Fibroblast of lung (primary cell): ENCODE results near the gene DRC7. TPM values are rescaled to one million over a fixed set of nuclear protein-coding genes. Genes with fewer than 3 reads are reported as not detected.

Source experiments
- DNase-seq, 2 donors: peaks; one replicate each; pipeline versions ENCODE4 v3.0.0 to v3.0.0-alpha.2; 2010; ENCODE audit warnings: low read depth in 2 of 2
- H2AFZ ChIP-seq: 2 replicates; pipeline ENCODE4 v1.5.1; 2012; ENCODE audit warnings: low read length, control low read depth, inconsistent platforms
- H3K27ac ChIP-seq: 2 replicates; pipeline ENCODE4 v1.5.1; 2011; ENCODE audit warnings: low read length, control low read depth; ENCODE audit not compliant: insufficient read depth
- H3K27me3 ChIP-seq: 2 replicates; pipeline ENCODE4 v1.5.1; 2011; ENCODE audit warnings: mild to moderate bottlenecking, low read length; ENCODE audit not compliant: control insufficient read depth, insufficient read depth
- H3K36me3 ChIP-seq: 2 replicates; pipeline ENCODE4 v1.5.1; 2011; ENCODE audit warnings: low read length; ENCODE audit not compliant: control insufficient read depth, insufficient read depth
- H3K4me1 ChIP-seq: 2 replicates; pipeline ENCODE4 v1.5.1; 2011; ENCODE audit warnings: low read length; ENCODE audit not compliant: control insufficient read depth, insufficient read depth; ENCODE audit errors: extremely low read depth
- H3K4me2 ChIP-seq: 2 replicates; pipeline ENCODE4 v1.5.1; 2011; ENCODE audit warnings: low read length, control low read depth; ENCODE audit not compliant: insufficient read depth; ENCODE audit errors: extremely low read depth
- H3K4me3 ChIP-seq, 4 experiments: fragments of 200-600 bp in 1 of 4; sonication (generic) in 1 of 4; replicated peaks in 1 of 4; 2 replicates each; pipeline ENCODE4 v1.5.1; 2011 to 2016; ENCODE audit warnings: low read length in 4 of 4, low read depth in 3 of 4, mild to moderate bottlenecking in 3 of 4, control low read depth in 2 of 4, inconsistent platforms in 1 of 4, mixed read lengths in 1 of 4; ENCODE audit not compliant: insufficient read depth in 1 of 4; ENCODE audit errors: control extremely low read depth in 1 of 4
- H3K79me2 ChIP-seq: 2 replicates; pipeline ENCODE4 v1.5.1; 2012; ENCODE audit warnings: mild to moderate bottlenecking, low read length, inconsistent platforms; ENCODE audit not compliant: control insufficient read depth, insufficient read depth
- H3K9ac ChIP-seq: 2 replicates; pipeline ENCODE4 v1.5.1; 2011; ENCODE audit warnings: mild to moderate bottlenecking, low read length, control low read depth; ENCODE audit not compliant: insufficient read depth
- H3K9me3 ChIP-seq: 2 replicates; pipeline ENCODE4 v1.5.1; 2012; ENCODE audit warnings: low read depth, low read length; ENCODE audit not compliant: control insufficient read depth, insufficient read depth
- H4K20me1 ChIP-seq: 2 replicates; pipeline ENCODE4 v1.5.1; 2011; ENCODE audit warnings: low read length; ENCODE audit not compliant: control insufficient read depth, insufficient read depth; ENCODE audit errors: extremely low read depth
- EZH2 ChIP-seq: IDR thresholded peaks from 2 replicates; pipeline ENCODE4 v1.5.1; 2012; ENCODE audit warnings: low read length, control low read depth, mild to moderate bottlenecking; ENCODE audit errors: missing control alignments
- polyA plus RNA-seq, 2 donors: library from polyadenylated mRNA; depleted of rRNA in 1 of 2; stranded (reverse) in 1 of 2; unstranded in 1 of 2; fragments of >200 nt; gene quantifications; 2 replicates each; pipeline ENCODE4 v1.2.1, GENCODE V29; 2011 to 2012; ENCODE audit warnings: missing spikeins in 1 of 2
- total RNA-seq: library from RNA; depleted of rRNA; stranded (reverse); fragments of >200 nt; gene quantifications from 2 replicates; pipeline ENCODE4 v1.2.1, GENCODE V29; 2014
- TF ChIP-seq, protein P1 (sequence below), 2 donors: IDR thresholded peaks in 1 of 2; conservative IDR thresholded peaks in 1 of 2; 1 replicate in 1 of 2; 2 replicates in 1 of 2; pipeline ENCODE4 v1.5.1; 2011 to 2012; ENCODE audit warnings: low read length in 2 of 2, control low read depth in 1 of 2, inconsistent platforms in 1 of 2, low read depth in 1 of 2, mild to moderate bottlenecking in 1 of 2

Gene DRC7
- total and polyA plus RNA-seq, 2 donors (not counting 1 experiment from before 2014, with no cell fraction given): not detected

DNA sequence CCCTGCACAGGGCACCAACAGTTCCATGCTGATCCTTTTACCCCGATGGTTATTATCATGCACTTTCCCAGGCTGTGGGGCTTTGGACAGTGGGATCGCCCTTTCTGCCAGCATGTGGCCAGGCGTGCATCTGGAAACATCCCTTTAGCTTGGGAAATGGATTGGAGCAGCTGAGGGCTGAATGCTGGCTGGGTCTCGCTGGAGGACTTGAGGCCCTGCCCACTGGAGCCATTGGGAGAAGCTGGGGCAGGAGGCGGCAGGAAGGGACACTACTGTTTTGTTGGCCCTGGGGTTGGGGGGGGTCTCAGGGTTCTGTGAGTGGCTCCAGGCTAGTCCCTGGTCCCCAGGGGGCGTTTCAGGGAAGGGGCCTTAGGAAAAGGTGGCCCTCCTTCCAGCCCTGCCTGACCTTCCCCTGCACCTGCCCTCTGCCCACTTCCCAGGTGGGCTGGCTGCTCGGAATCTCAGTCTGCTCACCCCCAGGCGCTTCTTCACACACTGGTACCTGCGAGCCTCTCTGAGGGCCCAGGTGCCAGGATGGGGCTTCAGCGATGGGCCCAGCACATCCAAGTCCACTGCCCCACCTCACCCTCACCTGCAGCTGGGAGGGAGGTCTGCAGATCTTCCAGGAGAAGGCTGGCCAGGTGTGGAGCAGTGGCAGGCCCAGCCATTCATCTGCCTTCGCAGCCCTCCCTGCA lies 28.1 kb upstream of the DRC7 start:
- H3K4me2 ChIP-seq: no peak overlapping the region
- TF ChIP-seq, protein P1, sequence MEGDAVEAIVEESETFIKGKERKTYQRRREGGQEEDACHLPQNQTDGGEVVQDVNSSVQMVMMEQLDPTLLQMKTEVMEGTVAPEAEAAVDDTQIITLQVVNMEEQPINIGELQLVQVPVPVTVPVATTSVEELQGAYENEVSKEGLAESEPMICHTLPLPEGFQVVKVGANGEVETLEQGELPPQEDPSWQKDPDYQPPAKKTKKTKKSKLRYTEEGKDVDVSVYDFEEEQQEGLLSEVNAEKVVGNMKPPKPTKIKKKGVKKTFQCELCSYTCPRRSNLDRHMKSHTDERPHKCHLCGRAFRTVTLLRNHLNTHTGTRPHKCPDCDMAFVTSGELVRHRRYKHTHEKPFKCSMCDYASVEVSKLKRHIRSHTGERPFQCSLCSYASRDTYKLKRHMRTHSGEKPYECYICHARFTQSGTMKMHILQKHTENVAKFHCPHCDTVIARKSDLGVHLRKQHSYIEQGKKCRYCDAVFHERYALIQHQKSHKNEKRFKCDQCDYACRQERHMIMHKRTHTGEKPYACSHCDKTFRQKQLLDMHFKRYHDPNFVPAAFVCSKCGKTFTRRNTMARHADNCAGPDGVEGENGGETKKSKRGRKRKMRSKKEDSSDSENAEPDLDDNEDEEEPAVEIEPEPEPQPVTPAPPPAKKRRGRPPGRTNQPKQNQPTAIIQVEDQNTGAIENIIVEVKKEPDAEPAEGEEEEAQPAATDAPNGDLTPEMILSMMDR (conservative IDR thresholded peaks at IDR 0.05 in 1 of 2, IDR thresholded peaks at IDR 0.05 in 1 of 2; ENCODE audit: low read depth in 1 of 2, low read length in 2 of 2): no peak
- TF ChIP-seq EZH2: no peak
- H4K20me1 ChIP-seq: no peaks in the 10 kb centered on the region
- no peaks in the 10 kb centered on the region for H3K36me3 ChIP-seq
- H3K27me3 ChIP-seq: peaks cover 6% of the 10 kb centered on the region
- no peak for DNase-seq
- no peaks in the 10 kb centered on the region for H3K4me1 ChIP-seq
- H3K27ac ChIP-seq: no peak overlapping the region
- H3K79me2 ChIP-seq: no peaks in the 10 kb centered on the region
- H2AFZ ChIP-seq: no peak overlapping the region
- H3K9me3 ChIP-seq: no peaks in the 10 kb centered on the region
- no peak overlapping the region for H3K4me3 ChIP-seq
- H3K9ac ChIP-seq: no peak overlapping the region

DNA sequence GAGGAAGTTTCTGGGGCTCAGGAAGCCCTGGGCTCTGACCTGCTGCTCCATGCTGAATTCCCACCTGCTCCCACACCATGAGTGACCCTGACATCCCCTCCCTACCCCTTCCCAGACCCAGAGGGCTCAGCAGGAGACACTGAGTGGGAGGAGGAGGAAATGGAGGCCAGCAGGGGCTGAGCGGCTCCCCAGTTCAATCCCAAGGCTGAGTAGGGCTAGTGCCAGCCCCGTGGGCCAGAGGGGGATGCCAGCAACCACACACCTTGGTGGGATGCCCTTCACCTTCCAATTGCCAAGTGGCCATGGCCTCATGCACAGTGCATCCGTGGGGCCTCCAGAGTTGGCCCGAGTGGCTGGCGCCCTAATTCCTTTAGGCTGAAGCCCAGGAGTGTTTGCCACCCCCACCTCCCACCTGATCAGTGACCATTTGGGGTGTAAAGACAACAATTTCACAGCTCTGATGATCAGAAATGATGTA lies 27.5 kb upstream of the DRC7 start:
- H3K36me3 ChIP-seq: no peaks in the 10 kb centered on the region
- no peak overlapping the region for H3K27ac ChIP-seq
- no peak overlapping the region for H3K9ac ChIP-seq
- no peaks in the 10 kb centered on the region for H3K4me1 ChIP-seq
- no peaks in the 10 kb centered on the region for H3K9me3 ChIP-seq
- H4K20me1 ChIP-seq: no peaks in the 10 kb centered on the region
- no peak for DNase-seq
- no peaks in the 10 kb centered on the region for H3K79me2 ChIP-seq
- no peak overlapping the region for H3K4me3 ChIP-seq
- no peak overlapping the region for H2AFZ ChIP-seq
- H3K4me2 ChIP-seq: no peak overlapping the region
- no peak for TF ChIP-seq EZH2
- TF ChIP-seq, protein P1 (conservative IDR thresholded peaks at IDR 0.05 in 1 of 2, IDR thresholded peaks at IDR 0.05 in 1 of 2; ENCODE audit: low read depth in 1 of 2, low read length in 2 of 2): no peak
- H3K27me3 ChIP-seq: peaks cover 6% of the 10 kb centered on the region

DNA sequence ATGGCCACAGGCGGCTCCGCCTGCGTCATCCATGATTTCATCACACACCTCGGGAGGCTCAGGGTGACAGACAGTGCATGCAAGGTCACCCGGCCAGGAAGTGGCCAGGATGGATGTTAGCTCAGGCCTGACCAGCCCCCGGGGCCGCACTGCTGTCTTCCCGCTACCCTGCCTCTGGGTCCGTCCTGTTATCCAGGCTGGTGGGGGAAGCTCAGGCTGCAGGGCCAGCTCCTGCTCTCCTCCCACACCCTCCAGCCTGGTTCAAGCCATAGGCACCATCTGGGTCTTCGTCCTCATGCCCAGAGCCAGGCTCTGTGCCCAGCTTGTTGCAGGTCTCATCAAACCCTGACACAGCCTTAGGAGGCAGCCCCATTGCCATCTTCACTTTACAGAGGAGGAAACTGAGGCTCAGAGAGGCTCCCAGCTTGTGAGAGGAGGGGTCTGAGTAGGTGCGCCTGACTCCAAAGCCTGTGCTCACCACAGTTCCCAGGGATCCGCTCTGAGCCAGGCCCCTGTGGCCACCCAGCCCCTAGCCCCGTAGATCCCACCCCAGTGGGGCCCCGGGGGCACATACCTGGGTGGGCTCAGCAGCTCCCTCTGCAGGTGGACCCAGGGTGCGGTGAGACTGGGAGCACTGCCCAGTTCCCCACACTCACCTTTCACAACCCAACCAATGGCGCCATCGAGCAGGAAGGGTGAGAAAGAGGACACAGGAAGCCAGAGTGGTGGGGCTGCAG lies 26.9 kb upstream of the DRC7 start:
- Histone ChIP-seq H3K4me1 (no peaks in the 10 kb centered on the region), H3K9ac (no peak overlapping the region), H3K27me3 (peaks cover 6% of the 10 kb centered on the region), H3K4me2 (no peak overlapping the region), H3K9me3 (no peaks in the 10 kb centered on the region), H3K36me3 (no peaks in the 10 kb centered on the region), H3K4me3 (no peak overlapping the region), H3K79me2 (no peaks in the 10 kb centered on the region), H4K20me1 (no peaks in the 10 kb centered on the region), H3K27ac (no peak overlapping the region), H2AFZ (no peak overlapping the region)
- peak in 1 of 2 donors; percentile 11 for DNase-seq
- TF ChIP-seq, protein P1 (conservative IDR thresholded peaks at IDR 0.05 in 1 of 2, IDR thresholded peaks at IDR 0.05 in 1 of 2; ENCODE audit: low read depth in 1 of 2, low read length in 2 of 2): no peak
- no peak for TF ChIP-seq EZH2
